Measurements from ENCODE around the gene NFILZ.
A peak's percentile ranks its signal among the peaks of the same experiment; 100 is the strongest.

Gene NFILZ

DNA sequence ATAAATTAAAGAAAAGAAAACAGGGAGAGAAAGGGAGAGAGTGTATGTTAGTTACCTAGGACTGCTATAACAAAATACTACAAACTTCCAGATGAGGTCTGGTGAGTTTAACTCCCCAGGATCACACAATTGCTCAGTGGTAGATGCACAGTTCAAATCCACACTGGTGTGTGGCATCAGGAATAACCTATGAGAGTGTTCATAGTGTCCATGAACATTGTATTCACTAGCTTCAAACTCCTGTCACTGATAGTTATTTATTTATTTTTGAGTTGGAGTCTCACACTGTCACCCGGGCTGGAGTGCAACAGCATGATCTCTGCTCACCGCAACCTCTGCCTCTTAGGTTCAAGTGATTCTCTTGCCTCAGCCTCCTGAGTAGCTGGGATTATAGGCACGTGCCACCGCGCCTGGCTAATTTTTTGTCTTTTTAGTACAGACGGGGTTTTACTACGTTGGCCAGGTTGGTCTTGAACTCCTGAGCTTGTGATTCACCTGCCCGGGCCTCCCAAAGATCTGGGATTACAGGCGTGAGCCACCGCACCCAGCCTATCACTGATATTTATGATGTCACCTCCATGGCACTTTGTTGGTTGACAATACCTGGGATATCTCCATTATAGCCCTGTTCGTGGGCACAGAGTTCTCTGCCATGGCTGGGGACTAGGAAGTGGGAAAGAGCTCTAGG, at the start of gene NFILZ:
Gene NFILZ (plus strand): TSS at position 638 of the 688 bp plus-strand sequence. CDS start 46,133 bp downstream, outside the sequence.
- DNase-seq = no peak

DNA sequence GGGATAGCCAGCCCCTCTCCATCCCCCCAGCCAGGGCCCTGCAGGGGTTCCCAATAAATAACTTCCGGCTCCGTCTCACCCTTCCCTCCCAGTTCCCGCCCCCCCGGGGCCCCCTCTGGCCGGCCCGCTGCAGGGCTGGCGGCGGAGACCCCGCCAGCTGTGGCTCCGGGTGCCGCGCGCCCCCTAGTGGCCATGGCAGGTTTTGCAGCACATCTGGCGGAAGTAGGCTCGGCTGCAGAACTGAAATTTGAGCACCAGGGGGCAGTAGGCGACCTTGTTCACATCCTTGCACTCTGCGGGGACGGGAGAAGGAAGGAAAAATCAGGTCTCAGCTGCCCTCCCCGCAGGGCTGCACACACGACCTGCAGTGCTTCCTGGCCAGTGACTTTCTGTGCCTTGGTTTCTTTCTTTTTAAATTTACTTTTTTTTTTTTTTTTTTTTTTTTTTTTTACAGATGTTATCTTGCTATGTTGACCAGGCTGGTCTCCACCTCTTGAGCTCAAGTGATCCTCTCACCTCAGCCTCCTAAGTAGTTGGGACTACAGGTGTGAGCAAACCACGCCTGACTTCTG, 49.6 kb upstream of the NFILZ start:
- peak; percentile 56 to 68 for DNase-seq

- no peak for DNase-seq
Observed at GRCh38 chr19:8584965-8585893, 45.2 kb upstream of the NFILZ start.

- DNase-seq = peak in 1 of 2 donors; percentile 23
Observed at GRCh38 chr19:8585894-8586750, 44.3 kb upstream of the NFILZ start.

GRCh38 chr19:8589177-8589714, 41.2 kb upstream of the NFILZ start:
- DNase-seq = no peak

DNA sequence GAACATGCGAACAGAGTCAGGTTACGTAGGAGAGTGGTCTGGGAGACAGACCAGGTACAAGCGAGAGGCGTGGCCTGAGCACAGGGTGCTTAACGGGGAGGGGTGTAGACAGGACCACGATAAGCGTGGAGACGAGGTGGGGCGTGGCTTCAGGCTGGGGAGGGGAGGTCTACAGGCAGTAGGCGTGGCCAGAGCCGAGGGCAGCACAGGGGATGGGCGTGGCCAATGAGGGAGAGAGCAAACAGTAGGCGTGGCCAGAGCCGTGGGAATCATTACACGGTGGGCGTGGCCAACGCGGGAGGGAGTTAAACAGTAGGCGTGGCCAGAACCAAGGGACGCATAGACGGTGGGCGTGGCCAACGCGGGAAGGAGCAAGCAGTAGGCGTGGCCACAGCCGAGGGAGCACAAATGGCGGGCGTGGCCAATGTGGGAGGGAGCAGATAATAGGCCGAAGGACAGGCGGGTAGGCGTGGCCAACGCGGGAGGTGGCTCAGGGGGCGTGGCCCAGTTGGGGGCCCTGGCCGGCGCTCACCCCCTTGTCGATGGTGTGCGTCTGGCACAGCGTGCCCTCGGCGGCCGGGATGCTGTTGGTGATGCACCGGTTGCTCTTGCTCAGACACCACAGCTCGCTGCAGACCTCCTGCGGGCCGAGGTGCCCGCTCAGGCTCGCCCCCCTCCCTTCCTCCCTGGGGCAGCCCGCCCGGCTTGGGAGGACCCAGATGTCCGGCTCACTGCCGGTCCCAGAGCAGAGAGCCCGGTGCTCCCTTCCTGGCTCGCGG, 38.0 kb upstream of the NFILZ start:
- DNase-seq = peak; percentile 40 to 81

DNA sequence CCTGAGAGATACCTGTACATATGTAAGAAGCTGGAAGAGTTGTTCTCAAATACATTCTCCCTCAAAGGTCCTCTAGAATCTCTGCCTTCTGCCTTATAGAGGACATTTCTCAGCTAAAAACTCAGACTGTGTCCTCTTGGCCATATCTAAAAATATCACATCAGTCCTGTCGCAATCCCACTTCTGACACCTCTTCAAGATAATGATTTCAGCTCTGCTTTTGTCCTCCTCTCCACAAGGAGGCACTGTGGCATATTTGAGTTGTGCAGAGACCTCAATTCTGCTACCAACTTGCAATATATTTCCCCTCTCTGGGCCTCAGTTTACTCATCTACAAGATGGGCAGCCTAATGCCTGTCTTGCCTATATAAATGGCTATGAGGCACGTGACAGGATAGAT, 36.5 kb upstream of the NFILZ start:
- DNase-seq = no peak

DNA sequence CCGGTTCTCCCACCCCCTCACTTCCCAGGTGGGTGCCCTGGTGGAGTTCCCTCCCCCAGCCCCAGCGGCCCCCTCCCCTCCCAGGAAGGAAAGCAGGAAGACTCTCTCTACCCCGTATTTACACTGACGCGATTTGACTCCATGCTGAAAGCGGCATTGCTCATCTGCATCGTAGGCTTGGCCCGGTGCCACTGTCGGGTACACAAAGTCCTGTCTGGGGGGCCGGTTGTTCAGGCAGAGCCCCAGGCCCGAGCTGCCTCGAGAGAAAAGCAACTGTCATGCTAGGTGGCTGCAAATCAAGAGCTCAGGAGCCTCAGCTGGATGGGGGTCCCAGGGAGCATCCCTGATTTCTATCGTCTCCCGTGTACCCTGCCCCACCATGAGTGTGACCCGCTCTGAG, 34.8 kb upstream of the NFILZ start:
- DNase-seq = no peak

DNA sequence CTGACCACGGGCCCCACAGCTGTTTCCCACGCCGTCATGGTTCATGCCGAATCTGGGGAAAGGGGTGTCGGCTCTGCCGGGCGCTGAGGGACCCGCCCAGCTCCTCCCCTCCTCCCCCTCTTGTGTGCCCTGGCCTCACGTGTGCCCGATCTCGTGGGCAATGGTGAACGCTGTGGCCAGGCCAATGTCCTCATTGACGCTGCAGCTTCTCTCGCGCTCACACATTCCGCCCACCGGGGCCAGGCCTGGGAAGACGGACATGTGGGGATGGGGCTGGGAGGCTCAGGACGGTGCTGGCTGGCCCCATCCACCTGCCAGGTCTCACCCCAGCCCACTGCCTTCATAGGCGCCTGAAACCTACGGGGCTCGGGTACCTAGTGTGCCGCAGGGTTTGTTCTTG, 34.3 kb upstream of the NFILZ start:
- DNase-seq = no peak

DNA sequence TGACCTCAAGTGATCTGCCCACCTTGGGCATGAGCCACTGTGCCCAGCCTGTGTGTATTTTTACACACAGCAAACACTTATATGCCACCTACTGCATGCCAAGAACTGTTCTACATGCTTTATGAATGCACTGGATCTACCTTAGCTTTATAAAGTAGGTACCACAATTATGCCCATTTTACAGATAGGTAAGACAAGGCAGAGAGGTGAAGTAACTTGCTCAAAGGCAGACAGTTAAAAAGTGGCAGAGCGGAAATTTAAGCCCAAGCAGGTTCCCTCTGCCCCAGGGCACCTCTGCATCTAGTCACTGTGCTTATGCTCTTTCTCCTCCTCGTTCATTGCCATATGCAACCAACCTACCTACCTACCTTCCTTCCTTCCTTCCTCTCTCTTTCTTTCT, 30.4 kb upstream of the NFILZ start:
- no peak for DNase-seq

DNA sequence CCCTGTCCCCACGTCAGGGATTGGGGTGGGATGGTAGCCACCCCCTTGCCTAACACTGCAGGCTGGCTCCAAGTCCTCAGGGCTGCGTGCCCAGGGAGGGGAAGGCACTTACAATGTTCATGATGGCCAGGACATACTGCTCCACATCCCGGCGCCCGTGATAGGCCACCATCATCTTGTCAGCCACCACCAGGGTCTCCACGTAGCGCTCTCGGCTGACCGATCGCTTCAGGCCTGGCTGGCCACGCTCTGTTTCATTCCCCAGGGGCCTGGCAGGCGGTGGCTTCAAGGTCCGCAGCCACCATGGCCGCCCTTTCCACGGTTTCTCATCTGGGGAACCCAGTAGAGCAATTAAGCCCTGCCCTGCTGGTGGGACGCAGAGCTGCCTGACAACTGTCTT, 29.6 kb upstream of the NFILZ start:
- DNase-seq = no peak

- no peak for DNase-seq
Observed at GRCh38 chr19:8601796-8602195, 28.6 kb upstream of the NFILZ start.

GRCh38 chr19:8605514-8605913, 24.9 kb upstream of the NFILZ start:
- no peak for DNase-seq

- no peak for DNase-seq
Observed at GRCh38 chr19:8607386-8607785, 23.0 kb upstream of the NFILZ start.

DNA sequence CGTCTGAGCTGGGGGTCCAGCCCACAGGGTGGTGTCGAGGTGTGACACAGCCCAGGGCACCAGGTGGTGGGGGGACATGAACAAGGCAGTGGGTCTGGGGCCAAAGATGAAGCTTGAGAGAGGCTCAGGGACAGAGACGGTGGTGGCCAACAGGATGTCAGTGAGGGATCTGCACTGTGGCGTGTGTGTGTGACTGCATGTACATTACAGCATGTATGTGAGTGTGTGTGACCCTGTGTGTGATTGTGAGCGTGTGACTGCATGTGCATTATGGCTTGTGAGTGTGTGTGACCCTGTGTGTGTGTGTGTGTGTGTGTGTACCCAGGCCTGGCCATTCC, 21.5 kb upstream of the NFILZ start:
- no peak for DNase-seq

DNA sequence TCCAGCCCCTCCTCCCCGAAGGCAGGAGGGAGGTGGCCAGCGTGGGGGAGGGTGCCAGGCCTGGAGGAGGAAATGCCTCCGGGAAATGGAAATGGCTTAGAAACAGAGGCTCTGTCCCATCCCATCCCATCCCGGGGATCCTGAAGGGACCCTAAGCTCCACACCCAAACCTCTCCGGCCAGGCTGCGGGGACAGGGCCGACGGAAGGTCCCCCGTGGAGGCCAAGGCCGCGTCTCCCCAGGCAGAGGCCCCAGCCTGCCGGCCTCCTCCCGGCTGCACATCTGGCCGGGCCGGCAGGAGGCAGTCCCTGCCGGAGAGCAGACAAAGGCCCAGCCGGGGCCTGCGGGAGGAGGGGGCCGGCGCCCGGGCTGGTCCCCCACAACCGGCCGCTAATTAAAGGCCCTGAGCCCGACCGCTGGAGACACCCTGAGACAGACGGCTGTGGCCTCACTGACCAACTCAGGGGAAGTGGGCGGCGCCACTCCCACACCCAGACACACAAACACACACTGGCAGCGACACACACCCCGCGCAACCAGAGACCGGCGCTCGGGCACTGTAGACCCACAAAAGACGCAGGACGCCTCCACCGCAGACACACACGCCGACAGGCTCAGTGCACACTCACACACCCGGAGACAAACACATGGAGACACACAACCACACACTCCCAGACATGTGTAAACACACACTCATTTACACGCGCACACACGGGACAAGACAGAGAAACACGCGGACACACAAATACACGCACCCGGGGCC, 21.0 kb upstream of the NFILZ start:
- peak in 1 of 2 donors; percentile 32 for DNase-seq

- no peak for DNase-seq
Observed at GRCh38 chr19:8610041-8610935, 20.1 kb upstream of the NFILZ start, which contains the start of gene ADAMTS10. TSS of gene ADAMTS10 (minus strand) at chr19:8610715. CDS start at chr19:8605710, 5,005 bp downstream.

DNA sequence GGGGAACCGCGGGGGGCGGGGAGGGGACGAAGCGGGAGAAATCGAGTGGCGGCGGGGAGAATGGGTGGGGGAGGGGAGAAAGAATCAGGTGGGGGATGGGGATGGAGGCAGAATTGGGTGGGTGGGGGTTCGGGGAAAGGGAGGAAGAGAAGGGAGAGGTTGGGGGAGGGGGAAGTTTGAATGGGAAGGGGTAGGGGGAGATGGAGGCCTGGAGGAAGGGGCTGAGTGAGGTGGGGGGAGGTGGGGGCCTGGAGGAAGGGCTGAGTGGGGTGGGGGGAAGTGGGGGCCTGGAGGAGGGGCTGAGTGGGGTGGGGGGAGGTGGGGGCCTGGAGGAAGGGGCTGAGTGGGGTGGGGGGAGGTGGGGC, 19.5 kb upstream of the NFILZ start:
- DNase-seq = no peak

- no peak for DNase-seq
Observed at GRCh38 chr19:8611391-8611876, 19.0 kb upstream of the NFILZ start.
